HEK293 (cell line): ENCODE data around the gene PRR36.

Source experiments
- CTCF ChIA-PET: fragments of 350-600 bp; formaldehyde crosslinking; extraction: SDS; loops from one replicate; lab custom pipeline; 2021; ENCODE audit warnings: antibody characterized with exemption; lab: Yijun Ruan, JAX
- POLR2A ChIA-PET: fragments of 300-600 bp; formaldehyde crosslinking; extraction: SDS; loops from one replicate; lab custom pipeline; 2020; ENCODE audit warnings: antibody characterized with exemption, inconsistent platforms; lab: Yijun Ruan, JAX
- H3K27ac ChIP-seq: fragments of 200-500 bp; sonication (Bioruptor generic); 2 replicates; pipeline ENCODE4 v1.5.1; 2014; ENCODE audit warnings: low read depth, low read length, control low read depth, inconsistent platforms; ENCODE audit errors: extremely low read depth
- H3K36me3 ChIP-seq, 2 experiments: fragments of 200-500 bp in 1 of 2; sonication (Bioruptor generic) in 1 of 2; 1 replicate in 1 of 2; 2 replicates in 1 of 2; pipeline ENCODE4 v1.5.1; 2014 to 2017; ENCODE audit warnings: inconsistent platforms in 2 of 2, low read length in 2 of 2; ENCODE audit not compliant: control insufficient read depth in 2 of 2, insufficient read depth in 1 of 2
- H3K4me1 ChIP-seq: fragments of 200-500 bp; sonication (Bioruptor generic); 2 replicates; pipeline ENCODE4 v1.5.1; 2014; ENCODE audit warnings: mild to moderate bottlenecking, low read length, inconsistent platforms; ENCODE audit not compliant: control insufficient read depth, insufficient read depth
- H3K4me3 ChIP-seq: 2 replicates; pipeline ENCODE4 v1.5.1; 2011; ENCODE audit warnings: low read depth, mild to moderate bottlenecking, control low read depth, low read length, moderate library complexity
- H3K9me3 ChIP-seq: fragments of 200-500 bp; sonication (Bioruptor generic); 2 replicates; pipeline ENCODE4 v1.5.1; 2014; ENCODE audit warnings: low read depth, low read length, inconsistent platforms; ENCODE audit not compliant: control insufficient read depth, insufficient read depth
- BCL11B ChIP-seq: fragments of 450-650 bp; formaldehyde crosslinking; IDR thresholded peaks from 2 replicates; pipeline ENCODE4 v1.5.1; 2016; ENCODE audit warnings: low read depth, missing biosample characterization, missing genetic modification characterization
- ELK4 ChIP-seq: IDR thresholded peaks from 2 replicates; pipeline ENCODE4 v1.6.1; 2011; ENCODE audit warnings: mild to moderate bottlenecking, low read depth, low read length, borderline replicate concordance
- FEZF1 ChIP-seq: fragments of 450-650 bp; formaldehyde crosslinking; IDR thresholded peaks from 2 replicates; pipeline ENCODE4 v1.5.1; 2016; ENCODE audit warnings: missing biosample characterization, missing genetic modification characterization
- GLIS1 ChIP-seq: fragments of 450-650 bp; formaldehyde crosslinking; IDR thresholded peaks from 2 replicates; pipeline ENCODE4 v1.5.1; 2016; ENCODE audit warnings: missing biosample characterization, missing genetic modification characterization
- GLIS2 ChIP-seq: fragments of 450-650 bp; formaldehyde crosslinking; IDR thresholded peaks from 2 replicates; pipeline ENCODE4 v1.5.1; 2016; ENCODE audit warnings: missing biosample characterization, missing genetic modification characterization
- HOXA7 ChIP-seq: sonication (generic); formaldehyde crosslinking; IDR thresholded peaks from 2 replicates; pipeline ENCODE4 v1.8.1; 2022; ENCODE audit warnings: missing genetic modification reagents, borderline replicate concordance
- KLF1 ChIP-seq: fragments of 450-650 bp; formaldehyde crosslinking; IDR thresholded peaks from 2 replicates; pipeline ENCODE4 v1.5.1; 2016; ENCODE audit warnings: missing biosample characterization, missing genetic modification characterization
- OVOL3 ChIP-seq: fragments of 450-650 bp; formaldehyde crosslinking; IDR thresholded peaks from 2 replicates; pipeline ENCODE4 v1.5.1; 2016; ENCODE audit warnings: missing biosample characterization, missing genetic modification characterization
- SP2 ChIP-seq: fragments of 450-650 bp; formaldehyde crosslinking; IDR thresholded peaks from 2 replicates; pipeline ENCODE4 v1.5.1; 2016; ENCODE audit warnings: missing biosample characterization, missing genetic modification characterization
- YY1 ChIP-seq: fragments of 450-650 bp; formaldehyde crosslinking; IDR thresholded peaks from 2 replicates; pipeline ENCODE4 v1.5.1; 2018; ENCODE audit warnings: missing biosample characterization, missing genetic modification characterization
- ZBTB7A ChIP-seq: fragments of 450-650 bp; formaldehyde crosslinking; IDR thresholded peaks from 2 replicates; pipeline ENCODE4 v1.5.1; 2016; ENCODE audit warnings: low read depth, missing biosample characterization, missing genetic modification characterization
- ZEB2 ChIP-seq: fragments of 450-650 bp; formaldehyde crosslinking; IDR thresholded peaks from 2 replicates; pipeline ENCODE4 v1.5.1; 2016; ENCODE audit warnings: missing biosample characterization, missing genetic modification characterization
- ZNF133 ChIP-seq: fragments of 450-650 bp; formaldehyde crosslinking; IDR thresholded peaks from 2 replicates; pipeline ENCODE4 v1.5.1; 2016; ENCODE audit warnings: missing biosample characterization, missing genetic modification characterization
- ZNF146 ChIP-seq: fragments of 450-650 bp; formaldehyde crosslinking; IDR thresholded peaks from 2 replicates; pipeline ENCODE4 v1.5.1; 2016; ENCODE audit warnings: missing biosample characterization, missing genetic modification characterization
- ZNF18 ChIP-seq: fragments of 450-650 bp; formaldehyde crosslinking; IDR thresholded peaks from 2 replicates; pipeline ENCODE4 v1.5.1; 2016; ENCODE audit warnings: missing biosample characterization, missing genetic modification characterization
- ZNF184 ChIP-seq: fragments of 450-650 bp; IDR thresholded peaks from 2 replicates; pipeline ENCODE4 v1.5.1; 2018; ENCODE audit warnings: missing biosample characterization, mild to moderate bottlenecking, missing genetic modification characterization
- ZNF214 ChIP-seq: fragments of 450-650 bp; formaldehyde crosslinking; IDR thresholded peaks from 2 replicates; pipeline ENCODE4 v1.5.1; 2017; ENCODE audit warnings: missing biosample characterization, mild to moderate bottlenecking, missing genetic modification characterization, borderline replicate concordance
- ZNF341 ChIP-seq: fragments of 450-650 bp; formaldehyde crosslinking; IDR thresholded peaks from 2 replicates; pipeline ENCODE4; 2016; ENCODE audit warnings: low read depth, missing biosample characterization, missing genetic modification characterization
- ZNF350 ChIP-seq: fragments of 450-650 bp; formaldehyde crosslinking; IDR thresholded peaks from 2 replicates; pipeline ENCODE4 v1.5.0; 2017; ENCODE audit warnings: missing biosample characterization, mild to moderate bottlenecking, missing genetic modification characterization
- ZNF354C ChIP-seq: fragments of 450-650 bp; formaldehyde crosslinking; IDR thresholded peaks from 2 replicates; pipeline ENCODE4 v1.5.1; 2016; ENCODE audit warnings: missing biosample characterization, missing genetic modification characterization, low read depth, borderline replicate concordance
- ZNF416 ChIP-seq: fragments of 450-650 bp; formaldehyde crosslinking; IDR thresholded peaks from 2 replicates; pipeline ENCODE4 v1.5.1; 2016; ENCODE audit warnings: missing biosample characterization, missing genetic modification characterization
- ZNF501 ChIP-seq: fragments of 450-650 bp; formaldehyde crosslinking; IDR thresholded peaks from 2 replicates; pipeline ENCODE4 v1.5.1; 2016; ENCODE audit warnings: missing biosample characterization, missing genetic modification characterization
- ZNF529 ChIP-seq: fragments of 450-650 bp; formaldehyde crosslinking; IDR thresholded peaks from 2 replicates; pipeline ENCODE4 v1.5.1; 2017; ENCODE audit warnings: missing genetic modification characterization, missing biosample characterization; ENCODE audit not compliant: insufficient replicate concordance
- ZNF530 ChIP-seq: fragments of 450-650 bp; formaldehyde crosslinking; IDR thresholded peaks from 2 replicates; pipeline ENCODE4 v1.5.1; 2016; ENCODE audit warnings: low read depth, missing biosample characterization, missing genetic modification characterization
- ZNF768 ChIP-seq: fragments of 450-650 bp; formaldehyde crosslinking; IDR thresholded peaks from 2 replicates; pipeline ENCODE4 v1.5.1; 2018; ENCODE audit warnings: missing biosample characterization, mild to moderate bottlenecking, missing genetic modification characterization
- ZNF776 ChIP-seq: fragments of 450-650 bp; formaldehyde crosslinking; IDR thresholded peaks from 2 replicates; pipeline ENCODE4 v1.5.0; 2017; ENCODE audit warnings: missing biosample characterization, missing genetic modification characterization, borderline replicate concordance
- ZNF837 ChIP-seq: fragments of 450-650 bp; formaldehyde crosslinking; IDR thresholded peaks from 2 replicates; pipeline ENCODE4 v1.5.1; 2016; ENCODE audit warnings: missing biosample characterization, missing genetic modification characterization
- TF ChIP-seq, protein P1 (sequence below): fragments of 450-650 bp; formaldehyde crosslinking; IDR thresholded peaks from 2 replicates; pipeline ENCODE4 v1.5.1; 2016; ENCODE audit warnings: missing biosample characterization, missing genetic modification characterization
- TF ChIP-seq, protein P2 (sequence below): fragments of 450-650 bp; formaldehyde crosslinking; IDR thresholded peaks from 2 replicates; pipeline ENCODE4 v1.5.1; 2016; ENCODE audit warnings: missing biosample characterization, missing genetic modification characterization
- TF ChIP-seq, protein P3 (sequence below): fragments of 450-650 bp; IDR thresholded peaks from 2 replicates; pipeline ENCODE4 v1.5.1; 2018; ENCODE audit warnings: missing biosample characterization, missing genetic modification characterization

Gene PRR36

GRCh38 chr19:7912697-7913564, 38.7 kb upstream of the PRR36 start:
- POLR2A ChIA-PET, result interaction anchor here (1.1 to 2.3 kb wide), 3 partner anchors 8 to 15 kb away, joined by 3 to 15 read pairs (median 8); partner anchors contain the start of genes MAP2K7 and SNAPC2
- Histone ChIP-seq H3K9me3 (no peaks in the 10 kb centered on the region), H3K36me3 (peaks cover 0 to 32% of the 10 kb centered on the region in 2 experiments; a peak in 2 of 3 replicates), H3K27ac (no peak overlapping the region), H3K4me1 (no peaks in the 10 kb centered on the region; the same call in 1 of the 2 replicates), H3K4me3 (no peak overlapping the region)
- CTCF ChIA-PET, result interaction anchor here (0.9 kb wide), 1 partner anchor 61 kb away, joined by 4 read pairs; no protein-coding TSS in a partner anchor
- TF ChIP-seq OVOL3 (tag by site-specific recombination) (no peak), ZBTB7A (no peak), HOXA7 (CRISPR knock-in tag) (no peak), KLF1 (tag by site-specific recombination) (no peak), BCL11B (tag by site-specific recombination) (peak; percentile 19; the same call in 1 of the 2 replicates), ZNF341 (tag by site-specific recombination) (no peak), ZNF416 (tag by site-specific recombination) (no peak), ZNF146 (no peak), ZNF530 (no peak), ELK4 (no peak), ZNF529 (tag by site-specific recombination) (no peak), ZNF768 (no peak), YY1 (no peak), FEZF1 (tag by site-specific recombination) (no peak), GLIS2 (tag by site-specific recombination) (peak; percentile 43), ZNF184 (tag by site-specific recombination) (no peak), ZNF18 (tag by site-specific recombination) (no peak), SP2 (tag by site-specific recombination) (no peak), ZEB2 (no peak), ZNF501 (tag by site-specific recombination) (no peak), GLIS1 (tag by site-specific recombination) (peak; percentile 75), ZNF214 (tag by site-specific recombination) (no peak), ZNF776 (tag by site-specific recombination) (no peak), ZNF354C (tag by site-specific recombination) (no peak), ZNF133 (tag by site-specific recombination) (no peak), ZNF837 (tag by site-specific recombination) (no peak), ZNF350 (no peak)
- TF ChIP-seq, protein P1, sequence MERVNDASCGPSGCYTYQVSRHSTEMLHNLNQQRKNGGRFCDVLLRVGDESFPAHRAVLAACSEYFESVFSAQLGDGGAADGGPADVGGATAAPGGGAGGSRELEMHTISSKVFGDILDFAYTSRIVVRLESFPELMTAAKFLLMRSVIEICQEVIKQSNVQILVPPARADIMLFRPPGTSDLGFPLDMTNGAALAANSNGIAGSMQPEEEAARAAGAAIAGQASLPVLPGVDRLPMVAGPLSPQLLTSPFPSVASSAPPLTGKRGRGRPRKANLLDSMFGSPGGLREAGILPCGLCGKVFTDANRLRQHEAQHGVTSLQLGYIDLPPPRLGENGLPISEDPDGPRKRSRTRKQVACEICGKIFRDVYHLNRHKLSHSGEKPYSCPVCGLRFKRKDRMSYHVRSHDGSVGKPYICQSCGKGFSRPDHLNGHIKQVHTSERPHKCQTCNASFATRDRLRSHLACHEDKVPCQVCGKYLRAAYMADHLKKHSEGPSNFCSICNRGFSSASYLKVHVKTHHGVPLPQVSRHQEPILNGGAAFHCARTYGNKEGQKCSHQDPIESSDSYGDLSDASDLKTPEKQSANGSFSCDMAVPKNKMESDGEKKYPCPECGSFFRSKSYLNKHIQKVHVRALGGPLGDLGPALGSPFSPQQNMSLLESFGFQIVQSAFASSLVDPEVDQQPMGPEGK, result peak; percentile 52
- TF ChIP-seq, protein P2, sequence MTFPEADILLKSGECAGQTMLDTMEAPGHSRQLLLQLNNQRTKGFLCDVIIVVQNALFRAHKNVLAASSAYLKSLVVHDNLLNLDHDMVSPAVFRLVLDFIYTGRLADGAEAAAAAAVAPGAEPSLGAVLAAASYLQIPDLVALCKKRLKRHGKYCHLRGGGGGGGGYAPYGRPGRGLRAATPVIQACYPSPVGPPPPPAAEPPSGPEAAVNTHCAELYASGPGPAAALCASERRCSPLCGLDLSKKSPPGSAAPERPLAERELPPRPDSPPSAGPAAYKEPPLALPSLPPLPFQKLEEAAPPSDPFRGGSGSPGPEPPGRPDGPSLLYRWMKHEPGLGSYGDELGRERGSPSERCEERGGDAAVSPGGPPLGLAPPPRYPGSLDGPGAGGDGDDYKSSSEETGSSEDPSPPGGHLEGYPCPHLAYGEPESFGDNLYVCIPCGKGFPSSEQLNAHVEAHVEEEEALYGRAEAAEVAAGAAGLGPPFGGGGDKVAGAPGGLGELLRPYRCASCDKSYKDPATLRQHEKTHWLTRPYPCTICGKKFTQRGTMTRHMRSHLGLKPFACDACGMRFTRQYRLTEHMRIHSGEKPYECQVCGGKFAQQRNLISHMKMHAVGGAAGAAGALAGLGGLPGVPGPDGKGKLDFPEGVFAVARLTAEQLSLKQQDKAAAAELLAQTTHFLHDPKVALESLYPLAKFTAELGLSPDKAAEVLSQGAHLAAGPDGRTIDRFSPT (tag by site-specific recombination), result peak; percentile 28; the same call in 1 of the 2 replicates
- TF ChIP-seq, protein P3, sequence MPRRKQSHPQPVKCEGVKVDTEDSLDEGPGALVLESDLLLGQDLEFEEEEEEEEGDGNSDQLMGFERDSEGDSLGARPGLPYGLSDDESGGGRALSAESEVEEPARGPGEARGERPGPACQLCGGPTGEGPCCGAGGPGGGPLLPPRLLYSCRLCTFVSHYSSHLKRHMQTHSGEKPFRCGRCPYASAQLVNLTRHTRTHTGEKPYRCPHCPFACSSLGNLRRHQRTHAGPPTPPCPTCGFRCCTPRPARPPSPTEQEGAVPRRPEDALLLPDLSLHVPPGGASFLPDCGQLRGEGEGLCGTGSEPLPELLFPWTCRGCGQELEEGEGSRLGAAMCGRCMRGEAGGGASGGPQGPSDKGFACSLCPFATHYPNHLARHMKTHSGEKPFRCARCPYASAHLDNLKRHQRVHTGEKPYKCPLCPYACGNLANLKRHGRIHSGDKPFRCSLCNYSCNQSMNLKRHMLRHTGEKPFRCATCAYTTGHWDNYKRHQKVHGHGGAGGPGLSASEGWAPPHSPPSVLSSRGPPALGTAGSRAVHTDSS (tag by site-specific recombination), result no peak
